Vagina (tissue), 2 donors: ENCODE results near the gene BCAT1. TPM values are rescaled to one million over a fixed set of nuclear protein-coding genes. Genes with fewer than 3 reads are reported as not detected.

Experiments
- DNase-seq, 2 donors: peaks; one replicate each; pipeline ENCODE4 v3.0.0-alpha.2; 2017; ENCODE audit errors: extremely low spot score in 2 of 2
- H3K27ac ChIP-seq: fragments of 200-600 bp; sonication (generic); one replicate; pipeline ENCODE4 v1.5.1; 2019
- H3K27me3 ChIP-seq: fragments of 200-600 bp; sonication (generic); one replicate; pipeline ENCODE4 v1.5.1; 2019
- H3K36me3 ChIP-seq, 2 donors: fragments of 200-600 bp; sonication (generic); one replicate each; pipeline ENCODE4 v1.5.1; 2017 to 2019
- H3K4me1 ChIP-seq: fragments of 200-600 bp; sonication (generic); one replicate; pipeline ENCODE4 v1.5.1; 2019
- H3K4me3 ChIP-seq, 2 donors: fragments of 200-600 bp; sonication (generic); 1 replicate in 1 of 2; 2 replicates in 1 of 2; pipeline ENCODE4 v1.5.1; 2016 to 2019
- H3K9me3 ChIP-seq: fragments of 200-600 bp; sonication (generic); one replicate; pipeline ENCODE4 v1.5.1; 2019
- CTCF ChIP-seq, 3 experiments: fragments of 450-650 bp in 2 of 3; fragments of 200-600 bp in 1 of 3; sonication (generic) in 1 of 3; IDR thresholded peaks; one replicate each; pipeline ENCODE4 v1.5.1; 2017 to 2019; ENCODE audit warnings: antibody characterized with exemption in 3 of 3, mild to moderate bottlenecking in 2 of 3, moderate library complexity in 2 of 3
- POLR2A ChIP-seq, 2 donors: fragments of 450-650 bp; IDR thresholded peaks; one replicate each; pipeline ENCODE4 v1.6.1; 2017; ENCODE audit warnings: antibody characterized with exemption in 2 of 2, mild to moderate bottlenecking in 2 of 2, moderate library complexity in 2 of 2
- POLR2AphosphoS5 ChIP-seq, 2 donors: sonication (generic); formaldehyde crosslinking; IDR thresholded peaks; one replicate each; pipeline ENCODE4 v1.9.0; 2017; ENCODE audit warnings: antibody characterized with exemption in 2 of 2, mild to moderate bottlenecking in 2 of 2, low read depth in 1 of 2; ENCODE audit not compliant: insufficient read depth in 1 of 2
- intact Hi-C: fragments of 100-400 bp; cut with DNase I; formaldehyde crosslinking; loops from one replicate; pipeline ENCODE4 v1.15.1; 2023
- total RNA-seq: library from RNA; depleted of rRNA; stranded (reverse); fragments of >200 nt; gene quantifications from one replicate; pipeline ENCODE4 v1.2.3, GENCODE V29; 2016

BCAT1 gene
- total RNA-seq, 1 donor from 2014 or later = 20.6 TPM

DNA sequence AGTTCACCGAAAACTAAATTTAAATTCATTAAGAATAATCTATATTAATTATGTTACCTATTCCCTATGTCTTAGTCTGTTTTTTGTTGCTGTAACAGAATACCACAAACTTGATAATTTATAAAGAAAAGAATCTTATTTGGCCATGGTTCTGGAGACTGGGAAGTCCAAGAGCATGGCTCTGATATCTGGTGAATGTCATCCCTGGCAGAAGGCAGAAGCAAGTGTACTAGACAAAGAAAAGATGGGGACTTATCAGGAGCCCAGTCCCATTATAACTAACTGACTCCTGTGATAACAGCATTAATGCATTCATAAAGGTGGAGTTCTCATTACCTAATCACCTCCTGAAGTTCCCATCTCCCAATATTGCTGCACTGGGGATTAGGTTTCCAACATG is 33.3 kb upstream of the BCAT1 start:
- Histone ChIP-seq H3K27me3 (no peaks in the 10 kb centered on the region), H3K27ac (no peak overlapping the region), H3K4me1 (no peaks in the 10 kb centered on the region), H3K9me3 (no peaks in the 10 kb centered on the region), H3K4me3 (no peak overlapping the region), H3K36me3 (no peaks in the 10 kb centered on the region)
- TF ChIP-seq POLR2A (IDR thresholded peaks at IDR 0.05) (no peak), CTCF (IDR thresholded peaks at IDR 0.05) (no peak), POLR2AphosphoS5 (IDR thresholded peaks at IDR 0.05; ENCODE audit: insufficient read depth in 1 of 2, low read depth in 1 of 2) (no peak)
- no peak for DNase-seq
- intact Hi-C loops = no loop called here

DNA sequence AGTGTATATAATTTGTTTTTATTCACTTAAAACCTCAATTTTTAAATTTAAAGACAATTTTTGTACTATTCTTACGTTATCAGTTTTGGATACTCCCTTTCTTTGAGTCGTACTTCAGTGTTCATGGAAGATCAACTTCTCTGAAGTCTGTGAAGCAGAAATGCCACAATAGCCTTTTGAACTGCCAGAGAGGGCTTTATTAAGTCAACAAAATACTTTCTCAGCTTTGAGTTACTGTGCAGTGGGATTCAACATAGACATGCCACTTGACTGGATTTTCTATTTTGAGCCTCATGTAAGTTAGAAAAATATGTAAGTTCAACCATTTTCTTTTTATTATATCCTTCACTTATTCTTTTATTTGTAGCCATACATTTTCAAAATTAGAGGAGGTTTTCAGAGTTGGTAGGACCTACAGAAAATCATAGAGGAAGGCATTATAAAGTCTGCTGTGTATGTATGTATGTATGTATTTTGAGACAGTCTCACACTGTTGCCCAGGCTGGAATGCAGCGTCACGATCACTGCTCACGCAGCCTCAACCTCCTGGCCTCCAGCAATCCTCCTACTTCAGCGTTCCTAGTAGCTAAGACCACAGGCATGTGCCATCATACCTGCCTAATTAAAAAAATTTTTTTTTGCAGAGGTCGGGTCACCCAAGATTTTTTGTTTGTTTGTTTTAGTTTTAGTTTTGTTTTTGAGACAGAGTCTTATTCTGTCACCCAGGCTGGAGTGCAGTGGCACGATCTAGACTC is 31.3 kb upstream of the BCAT1 start:
- no peaks in the 10 kb centered on the region for H3K9me3 ChIP-seq
- no peaks in the 10 kb centered on the region for H3K4me1 ChIP-seq
- H3K4me3 ChIP-seq = no peak overlapping the region
- no peaks in the 10 kb centered on the region for H3K36me3 ChIP-seq
- no peaks in the 10 kb centered on the region for H3K27me3 ChIP-seq
- intact Hi-C loops = no loop called here
- TF ChIP-seq CTCF (IDR thresholded peaks at IDR 0.05) (no peak), POLR2AphosphoS5 (IDR thresholded peaks at IDR 0.05; ENCODE audit: insufficient read depth in 1 of 2, low read depth in 1 of 2) (no peak), POLR2A (IDR thresholded peaks at IDR 0.05) (no peak)
- H3K27ac ChIP-seq = no peak overlapping the region
- DNase-seq = no peak

- no peak overlapping the region for H3K27ac ChIP-seq
- H3K36me3 ChIP-seq = no peaks in the 10 kb centered on the region
- no peak overlapping the region for H3K4me3 ChIP-seq
- no peak for DNase-seq
- intact Hi-C loops = no loop called here
- TF ChIP-seq POLR2AphosphoS5 (IDR thresholded peaks at IDR 0.05; ENCODE audit: insufficient read depth in 1 of 2, low read depth in 1 of 2) (no peak), CTCF (IDR thresholded peaks at IDR 0.05) (no peak), POLR2A (IDR thresholded peaks at IDR 0.05) (no peak)
- no peaks in the 10 kb centered on the region for H3K27me3 ChIP-seq
- H3K9me3 ChIP-seq = no peaks in the 10 kb centered on the region
- H3K4me1 ChIP-seq = no peaks in the 10 kb centered on the region
These were observed 30.4 kb upstream of the BCAT1 start for GRCh38 chr12:24979329-24979728.

DNA sequence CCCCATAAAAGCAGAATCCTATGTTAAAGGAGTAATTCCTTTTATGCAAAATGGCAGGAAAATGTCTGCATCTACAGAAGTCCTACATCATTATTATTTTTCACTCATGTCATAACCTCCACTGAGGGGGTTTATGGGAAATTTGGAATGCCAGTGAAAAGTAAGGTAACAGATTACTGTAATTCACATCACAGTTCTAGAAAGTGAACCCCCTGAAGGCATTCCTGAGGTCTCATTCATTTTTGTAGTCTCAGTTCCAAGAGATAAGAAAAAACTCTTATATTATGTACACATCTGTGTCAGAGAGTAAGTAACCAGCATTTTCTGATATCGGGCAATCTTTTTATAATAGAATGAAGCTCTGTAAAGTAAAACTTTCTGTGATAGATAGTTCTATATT is 28.8 kb upstream of the BCAT1 start:
- Histone ChIP-seq H3K4me3 (no peak overlapping the region), H3K36me3 (no peaks in the 10 kb centered on the region), H3K27ac (no peak overlapping the region), H3K4me1 (no peaks in the 10 kb centered on the region), H3K9me3 (no peaks in the 10 kb centered on the region), H3K27me3 (no peaks in the 10 kb centered on the region)
- DNase-seq = no peak
- intact Hi-C loops = no loop called here
- TF ChIP-seq CTCF (IDR thresholded peaks at IDR 0.05) = no peak
- no peak for TF ChIP-seq POLR2AphosphoS5 (IDR thresholded peaks at IDR 0.05; ENCODE audit: insufficient read depth in 1 of 2, low read depth in 1 of 2)
- TF ChIP-seq POLR2A (IDR thresholded peaks at IDR 0.05) = no peak

DNA sequence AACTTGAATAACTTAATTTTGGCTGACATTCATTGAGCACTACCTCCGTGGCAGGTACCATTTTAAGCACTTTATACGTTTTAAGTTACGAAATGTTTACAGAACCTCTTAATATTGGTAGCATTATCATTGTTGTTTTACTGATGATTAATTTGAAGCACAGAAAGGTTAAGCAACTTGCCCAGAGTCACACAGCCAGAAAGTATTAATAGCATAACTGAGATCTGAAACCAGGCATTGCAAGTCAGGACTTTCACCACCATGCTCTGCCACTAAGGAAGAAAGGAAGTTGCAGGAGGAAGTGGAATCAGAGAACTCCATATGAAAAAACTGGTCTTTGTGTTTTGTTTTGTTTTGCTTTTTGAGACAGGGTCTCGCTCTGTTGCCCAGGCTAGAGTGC is 28.2 kb upstream of the BCAT1 start:
- intact Hi-C loops = no loop called here
- H3K27ac ChIP-seq = no peak overlapping the region
- no peak for DNase-seq
- TF ChIP-seq POLR2AphosphoS5 (IDR thresholded peaks at IDR 0.05; ENCODE audit: insufficient read depth in 1 of 2, low read depth in 1 of 2) = no peak
- no peak for TF ChIP-seq CTCF (IDR thresholded peaks at IDR 0.05)
- TF ChIP-seq POLR2A (IDR thresholded peaks at IDR 0.05) = no peak
- no peaks in the 10 kb centered on the region for H3K27me3 ChIP-seq
- no peaks in the 10 kb centered on the region for H3K36me3 ChIP-seq
- no peak overlapping the region for H3K4me3 ChIP-seq
- H3K9me3 ChIP-seq = no peaks in the 10 kb centered on the region
- no peaks in the 10 kb centered on the region for H3K4me1 ChIP-seq
